Fibroblast of villous mesenchyme (primary cell): ENCODE measurements around the gene ERGIC1. TPM values are rescaled to one million over a fixed set of nuclear protein-coding genes. Genes with fewer than 3 reads are reported as not detected.

Experiments
- DNase-seq: peaks from one replicate; pipeline ENCODE4 v3.0.0-alpha.2; 2010; ENCODE audit warnings: low read depth
- H3K4me3 ChIP-seq: 2 replicates; pipeline ENCODE4 v1.5.1; 2011; ENCODE audit warnings: low read depth, mild to moderate bottlenecking, low read length
- total RNA-seq: library from RNA; depleted of rRNA; stranded (reverse); fragments of >200 nt; gene quantifications from 2 replicates; pipeline ENCODE4 v1.2.3, GENCODE V29; 2012
- TF ChIP-seq, protein P1 (sequence below): IDR thresholded peaks from 2 replicates; pipeline ENCODE4 v1.5.1; 2012; ENCODE audit warnings: low read depth, mild to moderate bottlenecking, low read length; ENCODE audit not compliant: insufficient read depth

ERGIC1 gene
- total RNA-seq, 1 donor, result 139 TPM

DNA sequence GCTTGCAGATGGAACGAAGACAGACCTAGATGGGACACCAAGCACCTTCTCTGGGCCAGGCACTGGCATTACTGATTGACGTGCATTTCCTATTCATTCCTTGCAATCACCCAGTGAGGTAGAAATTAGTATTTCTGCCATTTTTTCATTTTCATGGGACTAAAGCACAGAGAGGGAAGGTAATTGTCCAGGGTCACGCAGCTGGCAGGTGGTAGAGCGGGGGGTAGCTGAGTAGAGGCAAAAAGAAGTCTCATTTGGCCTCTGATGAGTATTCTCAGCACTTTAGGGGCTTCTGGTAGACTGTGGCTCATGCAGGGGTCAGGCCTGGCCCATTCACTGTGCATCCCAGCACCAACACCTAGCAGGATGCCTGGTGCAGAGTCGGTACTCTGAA lies 43.6 kb upstream of the ERGIC1 start:
- TF ChIP-seq, protein P1, sequence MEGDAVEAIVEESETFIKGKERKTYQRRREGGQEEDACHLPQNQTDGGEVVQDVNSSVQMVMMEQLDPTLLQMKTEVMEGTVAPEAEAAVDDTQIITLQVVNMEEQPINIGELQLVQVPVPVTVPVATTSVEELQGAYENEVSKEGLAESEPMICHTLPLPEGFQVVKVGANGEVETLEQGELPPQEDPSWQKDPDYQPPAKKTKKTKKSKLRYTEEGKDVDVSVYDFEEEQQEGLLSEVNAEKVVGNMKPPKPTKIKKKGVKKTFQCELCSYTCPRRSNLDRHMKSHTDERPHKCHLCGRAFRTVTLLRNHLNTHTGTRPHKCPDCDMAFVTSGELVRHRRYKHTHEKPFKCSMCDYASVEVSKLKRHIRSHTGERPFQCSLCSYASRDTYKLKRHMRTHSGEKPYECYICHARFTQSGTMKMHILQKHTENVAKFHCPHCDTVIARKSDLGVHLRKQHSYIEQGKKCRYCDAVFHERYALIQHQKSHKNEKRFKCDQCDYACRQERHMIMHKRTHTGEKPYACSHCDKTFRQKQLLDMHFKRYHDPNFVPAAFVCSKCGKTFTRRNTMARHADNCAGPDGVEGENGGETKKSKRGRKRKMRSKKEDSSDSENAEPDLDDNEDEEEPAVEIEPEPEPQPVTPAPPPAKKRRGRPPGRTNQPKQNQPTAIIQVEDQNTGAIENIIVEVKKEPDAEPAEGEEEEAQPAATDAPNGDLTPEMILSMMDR, result no peak
- no peak for DNase-seq
- H3K4me3 ChIP-seq, result no peak overlapping the region

DNA sequence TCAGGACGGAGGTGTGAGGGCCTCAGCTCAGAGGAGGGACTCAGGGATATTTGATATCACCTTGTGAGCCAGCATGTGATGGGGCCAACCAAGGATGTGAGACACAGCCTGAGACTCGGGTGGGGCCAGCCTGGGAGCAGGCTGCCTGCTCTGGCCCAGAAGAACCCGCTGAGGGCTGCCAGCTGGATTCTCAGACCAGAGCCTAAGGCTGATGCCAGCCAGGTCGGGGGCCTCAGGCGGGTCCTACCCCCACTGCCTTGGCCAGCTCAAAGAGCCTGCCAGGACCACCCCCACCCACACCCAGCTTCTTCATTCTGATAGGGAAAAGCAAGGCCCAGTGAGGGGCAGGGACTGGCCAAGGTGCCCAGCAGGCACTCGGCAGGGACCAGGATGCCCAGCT lies 42.8 kb upstream of the ERGIC1 start:
- no peak for DNase-seq
- no peak overlapping the region for H3K4me3 ChIP-seq
- TF ChIP-seq, protein P1, result no peak

DNA sequence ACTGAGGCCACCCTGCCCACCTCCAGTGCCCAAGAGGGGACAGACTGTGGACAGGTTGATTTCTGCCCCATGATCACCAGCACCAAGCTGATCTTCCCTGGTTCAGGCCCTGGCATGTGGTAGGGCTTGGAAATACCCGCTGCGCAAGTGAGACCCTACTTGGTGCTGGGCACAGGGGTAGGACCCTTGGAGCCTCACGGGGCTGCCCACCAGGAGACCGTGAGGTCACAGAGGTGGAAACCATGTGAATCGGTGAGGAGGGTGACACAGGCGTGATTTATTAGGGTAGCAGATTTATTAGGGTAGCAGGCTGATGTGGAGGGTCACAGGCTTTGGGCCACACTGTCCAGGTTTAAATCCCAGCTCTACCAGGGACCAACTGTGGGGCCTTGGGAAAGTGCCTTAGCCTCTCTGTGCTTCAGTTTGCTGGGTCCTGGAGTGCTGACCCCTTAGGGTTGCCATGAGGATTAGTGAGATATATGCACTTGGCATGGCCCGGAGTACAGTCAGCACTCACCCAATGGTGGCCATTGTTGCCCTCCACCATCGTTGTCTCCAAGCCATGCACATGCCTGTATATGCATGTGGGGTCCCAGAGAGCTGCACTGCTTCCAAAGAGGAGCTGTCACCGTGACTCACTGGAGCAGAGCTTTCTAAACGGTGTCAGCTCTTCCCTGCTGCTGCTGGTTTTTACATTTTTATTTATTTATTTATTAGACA lies 42.2 kb upstream of the ERGIC1 start:
- TF ChIP-seq, protein P1, result no peak
- DNase-seq, result no peak
- H3K4me3 ChIP-seq, result no peak overlapping the region

DNA sequence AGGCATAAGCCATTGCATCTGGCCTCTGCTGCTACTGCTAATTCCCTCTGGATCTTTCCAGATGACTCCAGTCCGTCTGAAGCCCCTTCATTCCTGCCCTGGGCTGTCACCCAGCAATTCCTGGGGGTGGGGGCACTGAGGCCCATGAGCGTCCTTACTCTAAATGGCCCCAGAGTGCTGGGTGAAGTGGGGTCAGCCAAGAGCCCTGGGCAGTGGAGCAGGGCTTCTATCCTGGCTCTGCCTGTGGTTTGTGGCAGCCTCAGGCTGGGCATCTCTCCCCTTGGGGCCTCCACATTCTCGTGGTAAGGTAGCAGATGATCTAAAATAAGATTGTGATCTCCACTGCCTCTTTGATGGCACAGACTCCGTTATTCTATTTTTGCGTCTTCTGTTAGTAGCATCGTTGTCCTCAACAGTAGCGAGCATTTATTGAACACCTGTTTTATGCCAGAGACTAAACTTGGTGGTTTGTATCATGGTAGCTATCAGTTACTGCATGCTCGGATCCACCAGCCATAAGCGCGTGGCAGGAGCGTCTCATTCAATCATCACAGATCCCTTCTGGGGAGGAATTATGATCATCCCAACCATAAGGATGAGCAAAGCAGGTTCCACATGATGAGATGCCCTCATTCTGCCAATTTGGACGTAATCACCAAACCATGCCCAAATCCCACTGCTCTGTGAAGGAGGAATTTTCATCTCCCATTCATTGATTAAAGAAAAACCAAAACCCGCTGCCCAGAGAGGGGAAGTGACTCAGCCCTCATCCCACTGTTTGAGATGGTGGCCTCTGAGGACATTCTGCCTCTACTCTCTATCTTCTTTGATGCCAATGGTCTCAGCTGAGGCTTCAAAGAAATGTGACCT lies 41.1 kb upstream of the ERGIC1 start:
- TF ChIP-seq, protein P1, result no peak
- no peak overlapping the region for H3K4me3 ChIP-seq
- DNase-seq, result no peak

DNA sequence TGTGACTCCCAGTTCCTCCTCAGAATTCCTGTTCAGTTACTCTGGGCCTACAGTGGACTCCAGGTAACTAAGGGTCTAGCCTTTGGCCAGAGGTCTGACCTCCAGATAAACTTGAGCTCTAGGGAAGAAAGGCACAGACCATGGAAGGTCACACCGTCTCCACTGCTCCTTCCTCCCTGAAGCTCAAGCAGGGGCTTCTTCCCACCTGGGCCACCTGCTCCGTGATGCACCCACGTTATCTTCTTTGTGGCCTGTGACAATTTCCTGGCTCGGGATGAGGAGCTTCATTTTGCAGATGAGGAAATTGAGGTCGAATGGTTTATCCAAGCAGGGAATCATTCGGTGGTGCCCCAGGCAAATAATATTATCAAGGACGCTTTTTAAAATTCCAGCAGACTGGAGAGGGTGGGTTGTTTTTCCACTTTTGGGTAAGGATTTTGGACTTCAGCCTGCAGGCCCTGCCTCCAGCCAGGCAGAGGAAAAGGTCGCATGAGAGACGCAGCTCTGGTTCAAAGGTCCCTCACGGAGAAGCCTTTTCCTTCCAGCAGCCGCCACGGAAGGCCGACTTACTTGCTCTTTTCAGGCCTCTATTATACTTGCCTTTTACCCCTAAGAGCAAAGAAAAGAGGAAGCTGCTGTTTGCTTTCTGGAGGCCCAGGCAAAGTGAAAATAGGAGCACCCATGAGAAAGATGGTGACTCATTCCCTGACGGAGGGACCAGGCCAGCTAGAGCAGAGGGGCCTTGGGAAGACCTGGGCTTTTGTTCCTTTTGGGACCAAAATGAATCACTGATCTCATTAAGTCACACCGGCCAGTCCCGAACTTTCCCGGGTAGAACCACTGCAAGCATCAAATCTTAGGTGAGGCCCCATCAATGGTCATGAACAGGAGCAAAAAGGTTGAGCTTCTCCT lies 40.2 kb upstream of the ERGIC1 start:
- DNase-seq, result peak; percentile 72
- TF ChIP-seq, protein P1, result no peak
- no peak overlapping the region for H3K4me3 ChIP-seq

DNA sequence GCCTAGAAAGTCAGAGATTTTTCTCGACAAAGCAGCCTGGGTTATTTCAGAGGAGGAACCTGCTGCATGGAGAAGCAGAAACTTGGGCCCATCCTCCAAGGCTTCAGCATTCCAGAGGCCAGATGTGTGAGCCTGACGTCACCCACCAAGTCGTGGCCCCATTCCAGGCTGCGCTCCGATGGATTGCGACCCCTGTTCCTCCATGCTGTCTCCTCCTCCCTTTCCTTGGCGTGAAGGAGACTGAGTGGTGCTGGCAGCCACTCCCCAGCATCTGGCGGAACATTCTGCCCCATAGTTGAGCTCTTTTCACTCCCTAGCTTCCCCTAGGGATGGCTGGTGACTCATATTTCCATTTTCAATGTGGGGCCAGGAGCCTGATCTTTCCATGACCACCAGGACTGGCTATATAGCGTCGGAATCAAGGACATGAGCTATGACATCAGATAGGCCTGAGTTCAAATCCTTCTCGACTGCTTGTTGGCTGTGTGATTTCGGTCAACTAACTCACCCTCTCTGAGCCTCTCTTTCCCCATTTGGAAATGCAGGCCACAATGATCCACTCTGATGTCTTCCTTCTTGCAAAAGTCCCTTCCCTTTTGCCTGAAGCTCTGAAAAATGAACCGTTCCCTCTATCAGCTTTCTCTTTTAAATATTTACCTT lies 38.6 kb upstream of the ERGIC1 start:
- H3K4me3 ChIP-seq, result no peak overlapping the region
- TF ChIP-seq, protein P1, result no peak
- peak; percentile 99 for DNase-seq
